Measurements from ENCODE around the gene FAM120B. TPM values are rescaled to one million over a fixed set of nuclear protein-coding genes. Genes with fewer than 3 reads are reported as not detected.

Gene FAM120B, protein sequence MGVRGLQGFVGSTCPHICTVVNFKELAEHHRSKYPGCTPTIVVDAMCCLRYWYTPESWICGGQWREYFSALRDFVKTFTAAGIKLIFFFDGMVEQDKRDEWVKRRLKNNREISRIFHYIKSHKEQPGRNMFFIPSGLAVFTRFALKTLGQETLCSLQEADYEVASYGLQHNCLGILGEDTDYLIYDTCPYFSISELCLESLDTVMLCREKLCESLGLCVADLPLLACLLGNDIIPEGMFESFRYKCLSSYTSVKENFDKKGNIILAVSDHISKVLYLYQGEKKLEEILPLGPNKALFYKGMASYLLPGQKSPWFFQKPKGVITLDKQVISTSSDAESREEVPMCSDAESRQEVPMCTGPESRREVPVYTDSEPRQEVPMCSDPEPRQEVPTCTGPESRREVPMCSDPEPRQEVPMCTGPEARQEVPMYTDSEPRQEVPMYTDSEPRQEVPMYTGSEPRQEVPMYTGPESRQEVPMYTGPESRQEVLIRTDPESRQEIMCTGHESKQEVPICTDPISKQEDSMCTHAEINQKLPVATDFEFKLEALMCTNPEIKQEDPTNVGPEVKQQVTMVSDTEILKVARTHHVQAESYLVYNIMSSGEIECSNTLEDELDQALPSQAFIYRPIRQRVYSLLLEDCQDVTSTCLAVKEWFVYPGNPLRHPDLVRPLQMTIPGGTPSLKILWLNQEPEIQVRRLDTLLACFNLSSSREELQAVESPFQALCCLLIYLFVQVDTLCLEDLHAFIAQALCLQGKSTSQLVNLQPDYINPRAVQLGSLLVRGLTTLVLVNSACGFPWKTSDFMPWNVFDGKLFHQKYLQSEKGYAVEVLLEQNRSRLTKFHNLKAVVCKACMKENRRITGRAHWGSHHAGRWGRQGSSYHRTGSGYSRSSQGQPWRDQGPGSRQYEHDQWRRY
- 10 to 100 TPM; 25.0 to 32.8 (median 27.5) TPM for total RNA-seq

DNA sequence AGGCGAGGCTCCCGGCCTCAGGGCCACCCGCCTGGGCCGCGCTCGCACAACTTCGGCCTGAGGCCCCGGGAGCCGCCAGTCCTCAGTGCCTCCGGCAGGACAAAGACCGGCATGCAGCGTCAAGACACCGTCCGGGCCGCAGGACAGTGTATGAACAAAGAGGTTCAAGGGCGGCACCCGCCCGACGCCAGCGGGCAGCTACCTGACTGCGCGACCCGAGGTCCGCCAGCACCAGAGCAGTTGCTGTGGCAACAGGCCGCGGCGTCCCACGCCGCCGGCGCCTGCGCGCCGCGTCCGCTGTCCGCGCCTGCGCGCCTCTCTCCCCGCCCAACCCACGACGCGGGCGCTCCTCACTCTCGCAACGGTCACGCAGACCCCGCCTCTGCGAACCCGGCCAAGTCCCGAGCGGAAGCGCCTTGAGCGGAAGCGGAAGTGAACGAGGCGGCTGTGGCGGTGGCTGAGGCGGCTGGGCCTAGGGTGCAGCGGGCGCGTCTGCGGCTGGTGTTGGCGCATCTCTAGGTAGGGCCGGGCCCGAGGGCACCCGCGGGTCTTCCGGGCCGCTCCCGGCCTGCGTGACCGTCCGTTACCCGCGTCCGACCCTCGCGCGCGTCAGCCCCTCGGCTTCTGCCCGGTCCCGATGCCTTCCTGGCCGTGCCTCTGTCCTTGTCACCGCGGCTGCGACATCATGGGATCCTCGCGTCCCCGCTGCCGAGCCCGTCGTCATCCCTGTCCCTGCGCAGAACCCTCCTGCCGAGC is at the start of gene FAM120B:
Gene FAM120B, plus strand, starts transcription at position 435 of the 756 bp plus-strand sequence. CDS start 10,633 bp downstream, outside the sequence.
- TF ChIP-seq, protein P1, sequence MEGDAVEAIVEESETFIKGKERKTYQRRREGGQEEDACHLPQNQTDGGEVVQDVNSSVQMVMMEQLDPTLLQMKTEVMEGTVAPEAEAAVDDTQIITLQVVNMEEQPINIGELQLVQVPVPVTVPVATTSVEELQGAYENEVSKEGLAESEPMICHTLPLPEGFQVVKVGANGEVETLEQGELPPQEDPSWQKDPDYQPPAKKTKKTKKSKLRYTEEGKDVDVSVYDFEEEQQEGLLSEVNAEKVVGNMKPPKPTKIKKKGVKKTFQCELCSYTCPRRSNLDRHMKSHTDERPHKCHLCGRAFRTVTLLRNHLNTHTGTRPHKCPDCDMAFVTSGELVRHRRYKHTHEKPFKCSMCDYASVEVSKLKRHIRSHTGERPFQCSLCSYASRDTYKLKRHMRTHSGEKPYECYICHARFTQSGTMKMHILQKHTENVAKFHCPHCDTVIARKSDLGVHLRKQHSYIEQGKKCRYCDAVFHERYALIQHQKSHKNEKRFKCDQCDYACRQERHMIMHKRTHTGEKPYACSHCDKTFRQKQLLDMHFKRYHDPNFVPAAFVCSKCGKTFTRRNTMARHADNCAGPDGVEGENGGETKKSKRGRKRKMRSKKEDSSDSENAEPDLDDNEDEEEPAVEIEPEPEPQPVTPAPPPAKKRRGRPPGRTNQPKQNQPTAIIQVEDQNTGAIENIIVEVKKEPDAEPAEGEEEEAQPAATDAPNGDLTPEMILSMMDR (IDR thresholded peaks at IDR 0.05; ENCODE audit: low read depth) = no peak

DNA sequence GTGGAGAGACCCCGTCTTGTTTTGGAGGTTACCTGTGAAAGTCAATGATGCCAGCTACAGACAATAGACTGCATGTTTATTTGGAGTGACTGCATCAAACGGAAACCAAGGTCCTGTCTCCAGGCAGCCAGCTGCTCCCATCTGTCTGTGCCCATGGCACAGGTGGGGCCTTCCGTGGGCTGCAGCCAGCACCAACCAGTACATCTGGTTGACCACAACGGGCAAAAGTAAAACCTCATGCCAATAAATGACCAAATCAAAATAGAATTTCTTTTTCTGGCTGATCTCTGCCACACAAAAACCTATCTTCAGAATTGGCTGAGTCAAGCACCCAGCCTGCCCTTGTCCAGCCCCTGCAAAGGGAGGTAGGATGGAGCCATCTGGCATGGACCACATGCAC is 49.2 kb upstream of the FAM120B start:
- TF ChIP-seq, protein P1 (IDR thresholded peaks at IDR 0.05; ENCODE audit: low read depth) = no peak

DNA sequence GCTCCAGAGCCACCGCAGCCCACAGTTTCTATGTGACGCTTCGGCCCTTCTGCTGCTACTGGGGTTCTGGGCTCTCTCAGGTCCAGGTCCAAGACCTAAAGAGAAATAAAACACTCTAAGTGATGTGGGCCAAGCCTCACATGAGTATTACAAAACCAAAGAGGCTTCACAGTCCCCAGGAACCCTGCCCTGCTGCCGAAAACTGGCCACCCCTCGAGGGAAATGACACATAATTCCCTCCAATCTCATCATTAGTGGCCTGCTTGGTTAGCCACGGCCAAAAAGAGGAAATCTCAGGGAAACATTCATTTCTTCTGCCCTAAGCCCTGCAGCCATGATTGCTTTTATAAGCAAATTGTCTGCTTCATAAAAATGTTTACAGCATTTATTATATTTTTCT is 48.2 kb upstream of the FAM120B start:
- TF ChIP-seq, protein P1 (IDR thresholded peaks at IDR 0.05; ENCODE audit: low read depth) = no peak

DNA sequence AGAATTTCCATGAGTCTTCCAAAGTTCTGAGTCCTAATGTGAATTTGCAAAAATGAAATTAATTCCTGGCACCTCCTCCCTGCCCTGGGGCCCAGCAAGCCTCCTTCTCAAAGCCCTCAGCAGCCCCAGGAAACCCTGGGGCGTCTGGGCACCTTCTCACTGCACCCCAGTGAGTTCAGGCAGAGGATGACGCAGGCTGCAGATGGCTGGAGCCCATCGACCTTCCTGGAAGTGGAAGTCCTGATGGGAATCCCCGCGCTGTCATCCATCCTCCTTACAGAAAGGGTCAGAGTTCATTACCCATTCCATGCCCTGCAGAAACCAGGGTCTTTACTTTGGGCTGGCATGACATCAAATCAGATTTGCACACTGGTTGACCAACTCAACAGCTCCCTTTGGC is 47.3 kb upstream of the FAM120B start:
- TF ChIP-seq, protein P1 (IDR thresholded peaks at IDR 0.05; ENCODE audit: low read depth) = no peak

DNA sequence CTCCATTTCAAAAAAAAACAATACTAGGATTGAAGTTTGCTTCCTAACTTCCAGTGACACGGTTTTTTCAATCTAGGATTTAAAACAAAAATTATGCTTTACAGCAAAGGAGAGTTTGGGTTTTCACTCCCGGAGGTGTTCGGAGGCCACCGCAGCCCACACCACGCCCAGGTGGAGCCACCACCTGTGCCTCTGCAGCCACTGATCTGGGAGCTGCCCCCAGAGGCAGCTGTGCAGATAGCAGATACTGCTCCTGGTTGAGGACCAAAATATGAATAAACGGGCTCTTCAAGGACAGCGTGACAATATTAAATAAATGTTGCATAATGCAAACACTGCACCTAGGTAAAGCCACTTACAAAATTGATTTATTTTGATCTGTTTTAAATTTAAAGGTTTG is 45.9 kb upstream of the FAM120B start:
- TF ChIP-seq, protein P1 (IDR thresholded peaks at IDR 0.05; ENCODE audit: low read depth) = no peak

DNA sequence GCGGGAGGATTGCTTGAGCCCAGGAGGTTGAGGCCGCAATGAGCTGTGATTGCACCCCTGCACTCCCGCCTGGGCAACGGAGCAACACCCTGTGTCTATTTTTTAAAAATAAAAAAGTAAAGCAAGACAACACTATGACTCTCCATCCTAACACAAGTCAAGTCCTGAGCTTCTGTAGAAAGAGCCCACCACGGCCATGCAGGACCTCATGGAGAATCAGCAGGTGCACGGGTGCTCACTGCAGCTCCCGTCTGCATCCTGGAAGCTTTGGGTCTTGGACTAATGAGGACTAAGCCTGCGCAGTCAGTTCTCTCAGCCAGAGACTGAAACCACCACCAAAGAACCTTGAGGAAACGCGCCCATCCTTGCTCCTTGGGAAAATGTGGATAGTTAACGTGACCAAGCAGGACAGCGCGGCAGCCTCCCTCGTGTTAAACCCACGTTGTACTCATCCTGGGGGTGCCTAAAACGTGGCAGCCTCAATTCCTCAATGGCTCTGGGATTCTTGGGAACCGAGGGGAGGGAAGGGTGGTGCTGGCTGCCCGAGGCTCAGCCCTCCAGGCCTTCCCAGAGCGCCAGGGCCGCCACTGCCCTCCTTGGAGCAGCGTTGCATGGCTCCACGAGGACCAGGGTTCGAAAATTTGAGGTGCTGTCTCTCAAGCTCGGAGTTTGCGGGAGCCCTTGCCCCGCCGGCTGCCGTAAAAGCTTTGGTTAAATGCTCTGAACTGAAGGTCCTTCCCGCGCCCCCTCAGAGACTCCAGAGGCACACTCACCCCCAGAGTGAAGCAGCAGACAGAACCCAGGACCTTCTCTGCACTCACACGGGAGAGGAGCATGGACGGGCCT is 44.7 kb upstream of the FAM120B start:
- TF ChIP-seq, protein P1 (IDR thresholded peaks at IDR 0.05; ENCODE audit: low read depth) = no peak

Data from subcutaneous adipose tissue (tissue), 4 donors.